ENCODE data around the gene PLPP3.

Gene PLPP3

GRCh38 chr1:56573311-56573710 is 6.1 kb downstream of the PLPP3 start:
- TF ChIP-seq LEF1 (IDR thresholded peaks at IDR 0.05; ENCODE audit: borderline replicate concordance) (no peak), HDGF (IDR thresholded peaks at IDR 0.05; ENCODE audit: borderline replicate concordance) (no peak), NFRKB (IDR thresholded peaks at IDR 0.05) (no peak), SUZ12 (IDR thresholded peaks at IDR 0.05) (no peak), BHLHE40 (IDR thresholded peaks at IDR 0.05; ENCODE audit: borderline replicate concordance) (no peak), FOXM1 (IDR thresholded peaks at IDR 0.05; ENCODE audit: borderline replicate concordance) (no peak), FOXA1 (IDR thresholded peaks at IDR 0.05) (no peak), ZNF384 (IDR thresholded peaks at IDR 0.05) (no peak), TARDBP (IDR thresholded peaks at IDR 0.05) (no peak), ARNT (IDR thresholded peaks at IDR 0.05) (no peak), ELF4 (IDR thresholded peaks at IDR 0.05) (no peak), SP1 (IDR thresholded peaks at IDR 0.05) (no peak), CTBP1 (IDR thresholded peaks at IDR 0.05; ENCODE audit: borderline replicate concordance) (no peak), FOXK2 (IDR thresholded peaks at IDR 0.05) (no peak), PKNOX1 (IDR thresholded peaks at IDR 0.05) (no peak), L3MBTL2 (conservative IDR thresholded peaks at IDR 0.05) (no peak)
- no peak for DNase-seq (ENCODE audit: extremely low spot score)
- CTCF ChIA-PET = no interaction called here
- POLR2A ChIA-PET = interaction anchor here (1.5 kb wide), 1 partner anchor 11 kb away, joined by 3 read pairs; no protein-coding TSS in a partner anchor

- no peak for DNase-seq (ENCODE audit: extremely low spot score)
- CTCF ChIA-PET = no interaction called here
- POLR2A ChIA-PET = interaction anchor here (1.5 kb wide), 1 partner anchor 12 kb away, joined by 3 read pairs; no protein-coding TSS in a partner anchor
- TF ChIP-seq HDGF (IDR thresholded peaks at IDR 0.05; ENCODE audit: borderline replicate concordance) = no peak
- TF ChIP-seq FOXM1 (IDR thresholded peaks at IDR 0.05; ENCODE audit: borderline replicate concordance) = no peak
- no peak for TF ChIP-seq SUZ12 (IDR thresholded peaks at IDR 0.05)
- TF ChIP-seq FOXK2 (IDR thresholded peaks at IDR 0.05) = no peak
- TF ChIP-seq LEF1 (IDR thresholded peaks at IDR 0.05; ENCODE audit: borderline replicate concordance) = no peak
- no peak for TF ChIP-seq BHLHE40 (IDR thresholded peaks at IDR 0.05; ENCODE audit: borderline replicate concordance)
- TF ChIP-seq ELF4 (IDR thresholded peaks at IDR 0.05) = no peak
Observed at GRCh38 chr1:56572334-56573050, 6.9 kb downstream of the PLPP3 start.

- TF ChIP-seq NFRKB (IDR thresholded peaks at IDR 0.05) = no peak
- TF ChIP-seq L3MBTL2 (conservative IDR thresholded peaks at IDR 0.05) = no peak
- no peak for TF ChIP-seq SUZ12 (IDR thresholded peaks at IDR 0.05)
- TF ChIP-seq LEF1 (IDR thresholded peaks at IDR 0.05; ENCODE audit: borderline replicate concordance) = no peak
- no peak for TF ChIP-seq CTBP1 (IDR thresholded peaks at IDR 0.05; ENCODE audit: borderline replicate concordance)
- no peak for TF ChIP-seq ELF4 (IDR thresholded peaks at IDR 0.05)
- TF ChIP-seq FOXK2 (IDR thresholded peaks at IDR 0.05) = no peak
- TF ChIP-seq PKNOX1 (IDR thresholded peaks at IDR 0.05) = no peak
- TF ChIP-seq ARNT (IDR thresholded peaks at IDR 0.05) = no peak
- TF ChIP-seq FOXA1 (IDR thresholded peaks at IDR 0.05) = no peak
- TF ChIP-seq BHLHE40 (IDR thresholded peaks at IDR 0.05; ENCODE audit: borderline replicate concordance) = no peak
- no peak for TF ChIP-seq TARDBP (IDR thresholded peaks at IDR 0.05)
- TF ChIP-seq SP1 (IDR thresholded peaks at IDR 0.05) = no peak
- no peak for TF ChIP-seq HDGF (IDR thresholded peaks at IDR 0.05; ENCODE audit: borderline replicate concordance)
- no peak for TF ChIP-seq FOXM1 (IDR thresholded peaks at IDR 0.05; ENCODE audit: borderline replicate concordance)
- no peak for TF ChIP-seq ZNF384 (IDR thresholded peaks at IDR 0.05)
- ChIA-PET POLR2A (interaction anchor here (0.7 kb wide), 1 partner anchor 157 kb away, joined by 3 read pairs; no protein-coding TSS in a partner anchor), CTCF (no interaction called here)
- no peak for DNase-seq (ENCODE audit: extremely low spot score)
Observed at GRCh38 chr1:56571448-56571847, 7.9 kb downstream of the PLPP3 start.

GRCh38 chr1:56570924-56571372 is 8.4 kb downstream of the PLPP3 start:
- POLR2A ChIA-PET = interaction anchor here (0.7 to 1.5 kb wide), 2 partner anchors 8 to 156 kb away, joined by 3 read pairs; partner anchors contain the start of gene PLPP3
- peak; percentile 73 for TF ChIP-seq PKNOX1 (IDR thresholded peaks at IDR 0.05)
- TF ChIP-seq SUZ12 (IDR thresholded peaks at IDR 0.05) = no peak
- TF ChIP-seq CTBP1 (IDR thresholded peaks at IDR 0.05; ENCODE audit: borderline replicate concordance) = peak; percentile 62; the same call in 1 of the 2 replicates
- CTCF ChIA-PET = no interaction called here
- DNase-seq (ENCODE audit: extremely low spot score) = no peak

- no peak for TF ChIP-seq LEF1 (IDR thresholded peaks at IDR 0.05; ENCODE audit: borderline replicate concordance)
- TF ChIP-seq SUZ12 (IDR thresholded peaks at IDR 0.05) = no peak
- TF ChIP-seq FOXA1 (IDR thresholded peaks at IDR 0.05) = no peak
- no peak for TF ChIP-seq BHLHE40 (IDR thresholded peaks at IDR 0.05; ENCODE audit: borderline replicate concordance)
- TF ChIP-seq ELF4 (IDR thresholded peaks at IDR 0.05) = no peak
- POLR2A ChIA-PET = interaction anchor here (1.5 kb wide), 1 partner anchor 10 kb away, joined by 3 read pairs; the partner anchor contains the start of gene PLPP3
- DNase-seq (ENCODE audit: extremely low spot score) = no peak
- CTCF ChIA-PET = no interaction called here
Observed at GRCh38 chr1:56569661-56570060, 9.7 kb downstream of the PLPP3 start.

GRCh38 chr1:56566994-56567393 is 12.4 kb downstream of the PLPP3 start:
- ChIA-PET POLR2A (no interaction called here), CTCF (no interaction called here)
- no peak for TF ChIP-seq LEF1 (IDR thresholded peaks at IDR 0.05; ENCODE audit: borderline replicate concordance)
- no peak for TF ChIP-seq NFRKB (IDR thresholded peaks at IDR 0.05)
- TF ChIP-seq CTBP1 (IDR thresholded peaks at IDR 0.05; ENCODE audit: borderline replicate concordance) = no peak
- no peak for TF ChIP-seq FOXA1 (IDR thresholded peaks at IDR 0.05)
- no peak for TF ChIP-seq ARNT (IDR thresholded peaks at IDR 0.05)
- TF ChIP-seq FOXM1 (IDR thresholded peaks at IDR 0.05; ENCODE audit: borderline replicate concordance) = no peak
- TF ChIP-seq L3MBTL2 (conservative IDR thresholded peaks at IDR 0.05) = no peak
- no peak for TF ChIP-seq ZNF384 (IDR thresholded peaks at IDR 0.05)
- no peak for DNase-seq (ENCODE audit: extremely low spot score)

All from HEK293T (cell line).